Stimulated activated CD8-positive, alpha-beta memory T cell treated with anti-CD3 and anti-CD28 coated beads, Interleukin-12 subunit alpha, Interleukin-12 subunit beta, amount 100 ng/mL, for 4 hours (primary cell): ENCODE measurements around the gene PPP1R9A.

Source experiments
- DNase-seq: peaks from one replicate; pipeline ENCODE4 v3.0.0-alpha.2; 2020; ENCODE audit warnings: low read depth

Gene PPP1R9A

GRCh38 chr7:94909179-94909466, 1.7 kb downstream of the PPP1R9A start:
- DNase-seq: no peak

- DNase-seq: no peak
Observed at GRCh38 chr7:94912085-94912484, 4.7 kb downstream of the PPP1R9A start.

- no peak for DNase-seq
Observed at GRCh38 chr7:94913391-94913790, 6.0 kb downstream of the PPP1R9A start.

- DNase-seq: no peak
Observed at GRCh38 chr7:94921911-94922310, 14.5 kb downstream of the PPP1R9A start.

GRCh38 chr7:94922457-94922856, 15.1 kb downstream of the PPP1R9A start:
- no peak for DNase-seq

- no peak for DNase-seq
Observed at GRCh38 chr7:94923412-94923811, 16.0 kb downstream of the PPP1R9A start.

- no peak for DNase-seq
Observed at GRCh38 chr7:94928168-94928707, 20.8 kb downstream of the PPP1R9A start.

GRCh38 chr7:94933256-94933990, 26.0 kb downstream of the PPP1R9A start:
- no peak for DNase-seq

GRCh38 chr7:94939395-94939794, 32.0 kb downstream of the PPP1R9A start:
- no peak for DNase-seq

- no peak for DNase-seq
Observed at GRCh38 chr7:94940241-94940640, 32.8 kb downstream of the PPP1R9A start.

GRCh38 chr7:94941844-94942632, 34.6 kb downstream of the PPP1R9A start:
- no peak for DNase-seq

GRCh38 chr7:94943134-94943533, 35.7 kb downstream of the PPP1R9A start:
- DNase-seq: no peak

GRCh38 chr7:94949532-94949931, 42.1 kb downstream of the PPP1R9A start:
- no peak for DNase-seq

- DNase-seq: no peak
Observed at GRCh38 chr7:94955807-94956206, 48.4 kb downstream of the PPP1R9A start.

- DNase-seq: no peak
Observed at GRCh38 chr7:94957061-94957460, 49.7 kb downstream of the PPP1R9A start.

GRCh38 chr7:94962661-94963060, 55.3 kb downstream of the PPP1R9A start:
- no peak for DNase-seq

GRCh38 chr7:94969434-94970084, 62.2 kb downstream of the PPP1R9A start:
- no peak for DNase-seq

- no peak for DNase-seq
Observed at GRCh38 chr7:94970085-94970576, 62.7 kb downstream of the PPP1R9A start.

GRCh38 chr7:94971051-94971867, 63.9 kb downstream of the PPP1R9A start:
- no peak for DNase-seq

GRCh38 chr7:94972296-94972695, 64.9 kb downstream of the PPP1R9A start:
- no peak for DNase-seq

GRCh38 chr7:94973844-94974243, 66.5 kb downstream of the PPP1R9A start:
- no peak for DNase-seq

GRCh38 chr7:94974423-94974822, 67.0 kb downstream of the PPP1R9A start:
- no peak for DNase-seq
